OCI-LY3 (cell line): ENCODE results near the gene OSBPL3.

Source experiments
- H2AFZ ChIP-seq: fragments of 200-600, 300-600 bp; shearing (Covaris generic); 2 replicates; pipeline ENCODE4 v1.6.0; 2014; ENCODE audit warnings: antibody characterized with exemption, low read depth, low read length
- H3K27ac ChIP-seq: fragments of 200-600, 300-600 bp; sonication (generic); 2 replicates; pipeline ENCODE4 v1.5.1; 2014; ENCODE audit warnings: mild to moderate bottlenecking, low read length, moderate library complexity, mixed read lengths
- H3K27me3 ChIP-seq: fragments of 200-600, 300-600 bp; sonication (generic); 2 replicates; pipeline ENCODE4 v1.6.1; 2014; ENCODE audit warnings: low read depth, low read length, mixed read lengths
- H3K36me3 ChIP-seq: fragments of 200-600, 300-600 bp; sonication (generic); replicated peaks from 2 replicates; pipeline ENCODE3; 2014; ENCODE audit warnings: low read depth, low read length, mixed read lengths
- H3K4me1 ChIP-seq: fragments of 300-600, 200-600 bp; sonication (generic); 2 replicates; pipeline ENCODE4 v1.6.1; 2014; ENCODE audit warnings: low read length, mixed read lengths
- H3K4me2 ChIP-seq: fragments of 200-600, 300-600 bp; sonication (generic); 2 replicates; pipeline ENCODE4 v1.6.1; 2014; ENCODE audit warnings: low read length, mixed read lengths
- H3K4me3 ChIP-seq: fragments of 300-600, 200-600 bp; sonication (generic); 2 replicates; pipeline ENCODE4 v1.5.1; 2014; ENCODE audit warnings: antibody characterized with exemption, mild to moderate bottlenecking, low read length, moderate library complexity
- H3K79me2 ChIP-seq: fragments of 300-600, 200-600 bp; shearing (Covaris generic); 2 replicates; pipeline ENCODE4 v1.6.1; 2014; ENCODE audit warnings: mild to moderate bottlenecking, low read length, mixed read lengths
- H3K9ac ChIP-seq: fragments of 300-600, 200-600 bp; shearing (Covaris generic); 2 replicates; pipeline ENCODE4 v1.6.0; 2014; ENCODE audit warnings: mild to moderate bottlenecking, low read length, moderate library complexity
- H3K9me3 ChIP-seq: fragments of 200-600, 300-600 bp; shearing (Covaris generic); 2 replicates; pipeline ENCODE4 v1.6.1; 2014; ENCODE audit warnings: low read length, mixed read lengths; ENCODE audit not compliant: insufficient read depth
- H4K20me1 ChIP-seq: fragments of 200-600, 300-600 bp; sonication (generic); 2 replicates; pipeline ENCODE4 v1.6.1; 2016; ENCODE audit warnings: low read length, mixed read lengths; ENCODE audit not compliant: insufficient read depth
- CTCF ChIP-seq: fragments of 200-600, 300-600 bp; sonication (generic); IDR thresholded peaks from 2 replicates; pipeline ENCODE4 v1.5.1; 2014; ENCODE audit warnings: antibody characterized with exemption, low read length, low read depth
- EZH2phosphoT487 ChIP-seq: fragments of 200-600 bp; shearing (Covaris generic); IDR thresholded peaks from 2 replicates; pipeline ENCODE4 v1.6.1; 2018; ENCODE audit warnings: antibody characterized with exemption, mixed run types, low read depth

The OSBPL3 gene

GRCh38 chr7:24857623-24858022 is 122.4 kb downstream of the OSBPL3 start:
- TF ChIP-seq EZH2phosphoT487 = no peak
- no peak for TF ChIP-seq CTCF
- H3K36me3 ChIP-seq = no peaks in the 10 kb centered on the region

GRCh38 chr7:24854866-24855265 is 125.1 kb downstream of the OSBPL3 start:
- Histone ChIP-seq H3K9me3 (no peaks in the 10 kb centered on the region), H3K9ac (no peak overlapping the region), H3K36me3 (no peaks in the 10 kb centered on the region), H3K4me3 (no peak overlapping the region), H3K27me3 (no peaks in the 10 kb centered on the region), H3K79me2 (no peaks in the 10 kb centered on the region), H3K4me2 (no peak overlapping the region), H3K4me1 (peaks cover 10% of the 10 kb centered on the region), H4K20me1 (no peaks in the 10 kb centered on the region), H3K27ac (no peak overlapping the region), H2AFZ (no peak overlapping the region)
- TF ChIP-seq CTCF (no peak), EZH2phosphoT487 (no peak)

More at GRCh38 chr7:24857623-24858022, 122.4 kb downstream of the OSBPL3 start:
- Histone ChIP-seq H3K27me3 (no peaks in the 10 kb centered on the region), H4K20me1 (no peaks in the 10 kb centered on the region), H3K79me2 (no peaks in the 10 kb centered on the region), H3K9ac (no peak overlapping the region), H3K4me3 (no peak overlapping the region), H3K4me2 (no peak overlapping the region), H3K4me1 (peaks cover 10% of the 10 kb centered on the region), H3K27ac (no peak overlapping the region), H2AFZ (no peak overlapping the region), H3K9me3 (no peaks in the 10 kb centered on the region)

GRCh38 chr7:24851786-24852185 is 128.2 kb downstream of the OSBPL3 start:
- Histone ChIP-seq H3K27ac (no peak overlapping the region), H3K4me3 (no peak overlapping the region), H2AFZ (no peak overlapping the region), H3K27me3 (no peaks in the 10 kb centered on the region), H3K4me1 (peaks cover 10% of the 10 kb centered on the region), H3K36me3 (no peaks in the 10 kb centered on the region), H3K9me3 (no peaks in the 10 kb centered on the region), H3K9ac (no peak overlapping the region), H3K79me2 (no peaks in the 10 kb centered on the region), H3K4me2 (no peak overlapping the region), H4K20me1 (no peaks in the 10 kb centered on the region)
- TF ChIP-seq CTCF (no peak), EZH2phosphoT487 (no peak)

- Histone ChIP-seq H3K79me2 (no peaks in the 10 kb centered on the region), H4K20me1 (no peaks in the 10 kb centered on the region), H2AFZ (no peak overlapping the region), H3K4me2 (no peak overlapping the region), H3K4me3 (no peak overlapping the region), H3K27me3 (no peaks in the 10 kb centered on the region), H3K4me1 (no peaks in the 10 kb centered on the region), H3K27ac (no peak overlapping the region), H3K36me3 (no peaks in the 10 kb centered on the region), H3K9ac (no peak overlapping the region), H3K9me3 (peaks cover 2% of the 10 kb centered on the region; the same call in 1 of the 2 replicates)
- TF ChIP-seq CTCF (no peak), EZH2phosphoT487 (no peak)
These were observed 131.1 kb downstream of the OSBPL3 start for GRCh38 chr7:24848878-24849277.
